ENCODE data around the gene RFX5.

DNA sequence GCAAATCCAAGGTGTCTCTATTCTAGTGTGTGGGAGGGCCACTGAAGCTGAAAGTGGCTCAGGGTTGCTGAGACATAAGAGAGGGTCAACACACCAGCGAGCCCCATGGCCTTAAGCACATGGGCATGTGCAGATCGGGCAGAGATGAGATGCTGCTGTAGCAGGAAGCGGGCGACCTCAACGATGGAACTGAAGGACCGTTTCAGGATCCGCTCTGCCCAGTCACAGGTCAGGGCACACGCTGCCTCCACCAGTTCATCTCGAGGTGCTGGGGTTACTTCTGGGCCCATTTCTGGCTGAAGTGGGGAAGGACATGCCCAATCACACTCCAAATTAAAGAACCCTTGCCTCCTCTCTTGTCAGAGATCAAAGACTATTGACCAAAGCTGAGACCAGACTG lies 3.5 kb downstream of the RFX5 start:
- TF ChIP-seq, protein P1, sequence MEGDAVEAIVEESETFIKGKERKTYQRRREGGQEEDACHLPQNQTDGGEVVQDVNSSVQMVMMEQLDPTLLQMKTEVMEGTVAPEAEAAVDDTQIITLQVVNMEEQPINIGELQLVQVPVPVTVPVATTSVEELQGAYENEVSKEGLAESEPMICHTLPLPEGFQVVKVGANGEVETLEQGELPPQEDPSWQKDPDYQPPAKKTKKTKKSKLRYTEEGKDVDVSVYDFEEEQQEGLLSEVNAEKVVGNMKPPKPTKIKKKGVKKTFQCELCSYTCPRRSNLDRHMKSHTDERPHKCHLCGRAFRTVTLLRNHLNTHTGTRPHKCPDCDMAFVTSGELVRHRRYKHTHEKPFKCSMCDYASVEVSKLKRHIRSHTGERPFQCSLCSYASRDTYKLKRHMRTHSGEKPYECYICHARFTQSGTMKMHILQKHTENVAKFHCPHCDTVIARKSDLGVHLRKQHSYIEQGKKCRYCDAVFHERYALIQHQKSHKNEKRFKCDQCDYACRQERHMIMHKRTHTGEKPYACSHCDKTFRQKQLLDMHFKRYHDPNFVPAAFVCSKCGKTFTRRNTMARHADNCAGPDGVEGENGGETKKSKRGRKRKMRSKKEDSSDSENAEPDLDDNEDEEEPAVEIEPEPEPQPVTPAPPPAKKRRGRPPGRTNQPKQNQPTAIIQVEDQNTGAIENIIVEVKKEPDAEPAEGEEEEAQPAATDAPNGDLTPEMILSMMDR (IDR thresholded peaks at IDR 0.05; ENCODE audit: insufficient read depth, low read depth, low read length) = no peak
- no peak for TF ChIP-seq EZH2 (IDR thresholded peaks at IDR 0.05; ENCODE audit: insufficient read depth, low read length)
